Stomach (tissue), 9 donors: ENCODE measurements around the gene FAM120A. TPM values are rescaled to one million over a fixed set of nuclear protein-coding genes. Genes with fewer than 3 reads are reported as not detected.

Experiments used
- DNase-seq, 2 donors: peaks; one replicate each; pipeline versions ENCODE4 v3.0.0 to v3.0.0-alpha.2; 2013 to 2019
- H3K27ac ChIP-seq, 5 donors: fragments of 200-600 bp in 4 of 5; sonication (generic) in 4 of 5; one replicate each; pipeline ENCODE4 v1.5.1; 2013 to 2019; ENCODE audit warnings: mild to moderate bottlenecking in 1 of 5, moderate library complexity in 1 of 5
- H3K27me3 ChIP-seq, 3 donors: fragments of 200-600 bp; sonication (generic); one replicate each; pipeline ENCODE4 v1.5.1; 2017 to 2019; ENCODE audit warnings: mixed run types in 1 of 3
- H3K36me3 ChIP-seq, 4 donors: fragments of 200-600 bp; sonication (generic); 1 replicate in 3 of 4; 2 replicates in 1 of 4; pipeline ENCODE4 v1.5.1; 2016 to 2019
- H3K4me1 ChIP-seq, 4 donors: fragments of 200-600 bp; sonication (generic); one replicate each; pipeline ENCODE4 v1.5.1; 2016 to 2019
- H3K4me3 ChIP-seq, 4 donors: fragments of 200-600 bp; sonication (generic) in 3 of 4; one replicate each; pipeline ENCODE4 v1.5.1; 2016 to 2019; ENCODE audit warnings: mild to moderate bottlenecking in 1 of 4
- H3K9me3 ChIP-seq, 4 donors: fragments of 200-600 bp; sonication (generic); one replicate each; pipeline ENCODE4 v1.5.1; 2016 to 2019
- EP300 ChIP-seq: sonication (generic); formaldehyde crosslinking; IDR thresholded peaks from one replicate; pipeline ENCODE4 v1.6.1; 2017; ENCODE audit warnings: antibody characterized with exemption
- POLR2A ChIP-seq, 4 donors: fragments of 450-650 bp; IDR thresholded peaks; one replicate each; pipeline ENCODE4 v1.6.1; 2016; ENCODE audit warnings: antibody characterized with exemption in 4 of 4, control low read depth in 2 of 4, mild to moderate bottlenecking in 1 of 4, moderate library complexity in 1 of 4
- POLR2AphosphoS5 ChIP-seq, 3 donors: sonication (generic); formaldehyde crosslinking; IDR thresholded peaks; one replicate each; pipeline ENCODE4 v1.6.1; 2016; ENCODE audit warnings: antibody characterized with exemption in 3 of 3
- WGBS, 5 donors: extraction: QIAGEN DNeasy Blood & Tissue Kit in 3 of 5; methylation state at CpG; one replicate each; pipeline versions ENCODE4 v1.1.5 to v1.1.7; 2013 to 2018; 5-methylcytosine and 5-hydroxymethylcytosine counted together
- intact Hi-C: fragments of 100-400 bp; cut with DNase I; formaldehyde crosslinking; loops from one replicate; pipeline ENCODE4 v1.15.1; 2023; ENCODE audit warnings: low total_unique reads
- polyA plus RNA-seq, 3 donors: library from polyadenylated mRNA; stranded (reverse); fragments of 200-250 nt; gene quantifications; one replicate each; pipeline ENCODE4 v1.2.3, GENCODE V29; 2013
- total RNA-seq, 5 donors: library from RNA; depleted of rRNA; stranded (reverse); fragments of >200 nt; gene quantifications; one replicate each; pipeline versions ENCODE4 v1.1.0 to v1.2.3, GENCODE V29; 2014 to 2016
- TF ChIP-seq, protein P1 (sequence below), 7 experiments: fragments of 450-650 bp in 4 of 7; fragments of 200-600 bp in 3 of 7; sonication (generic) in 3 of 7; IDR thresholded peaks; one replicate each; pipeline ENCODE4 v1.5.1; 2016 to 2019; ENCODE audit warnings: antibody characterized with exemption in 7 of 7, control low read depth in 2 of 7, mild to moderate bottlenecking in 1 of 7
- donor health status: healthy with polysubstance abuse.
- donor health status: Bipolar disorder and iron deficiency.
- donor health status: healthy.

FAM120A gene
- total and polyA plus RNA-seq, 8 donors: 35.8 to 192 (median 92.1) TPM

DNA sequence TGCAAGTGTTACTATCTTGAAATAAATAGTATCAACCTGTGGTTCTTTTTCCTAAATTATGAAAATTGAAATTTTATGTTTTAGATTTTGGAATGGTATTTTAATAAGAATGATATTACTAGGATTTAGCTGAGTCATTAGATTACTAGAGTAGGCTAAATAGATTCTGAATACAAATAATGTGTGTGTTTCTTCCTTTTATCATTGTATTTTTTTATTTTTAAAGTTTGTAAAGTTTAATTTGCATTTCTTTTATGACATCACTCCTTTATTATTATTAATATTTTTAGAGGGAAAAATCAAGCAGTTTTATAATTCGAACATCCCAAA, 9.9 kb downstream of the FAM120A start:
- Histone ChIP-seq H3K27ac (no peak overlapping the region), H3K27me3 (no peaks in the 10 kb centered on the region), H3K4me3 (no peak overlapping the region), H3K36me3 (no peaks in the 10 kb centered on the region), H3K9me3 (no peaks in the 10 kb centered on the region), H3K4me1 (peaks cover 46 to 99% (median 77%) of the 10 kb centered on the region in 4 donors)
- TF ChIP-seq POLR2AphosphoS5 (IDR thresholded peaks at IDR 0.05) (no peak), EP300 (no peak), POLR2A (IDR thresholded peaks at IDR 0.05) (no peak)
- TF ChIP-seq, protein P1, sequence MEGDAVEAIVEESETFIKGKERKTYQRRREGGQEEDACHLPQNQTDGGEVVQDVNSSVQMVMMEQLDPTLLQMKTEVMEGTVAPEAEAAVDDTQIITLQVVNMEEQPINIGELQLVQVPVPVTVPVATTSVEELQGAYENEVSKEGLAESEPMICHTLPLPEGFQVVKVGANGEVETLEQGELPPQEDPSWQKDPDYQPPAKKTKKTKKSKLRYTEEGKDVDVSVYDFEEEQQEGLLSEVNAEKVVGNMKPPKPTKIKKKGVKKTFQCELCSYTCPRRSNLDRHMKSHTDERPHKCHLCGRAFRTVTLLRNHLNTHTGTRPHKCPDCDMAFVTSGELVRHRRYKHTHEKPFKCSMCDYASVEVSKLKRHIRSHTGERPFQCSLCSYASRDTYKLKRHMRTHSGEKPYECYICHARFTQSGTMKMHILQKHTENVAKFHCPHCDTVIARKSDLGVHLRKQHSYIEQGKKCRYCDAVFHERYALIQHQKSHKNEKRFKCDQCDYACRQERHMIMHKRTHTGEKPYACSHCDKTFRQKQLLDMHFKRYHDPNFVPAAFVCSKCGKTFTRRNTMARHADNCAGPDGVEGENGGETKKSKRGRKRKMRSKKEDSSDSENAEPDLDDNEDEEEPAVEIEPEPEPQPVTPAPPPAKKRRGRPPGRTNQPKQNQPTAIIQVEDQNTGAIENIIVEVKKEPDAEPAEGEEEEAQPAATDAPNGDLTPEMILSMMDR (IDR thresholded peaks at IDR 0.05): no peak
- no peak for DNase-seq
- intact Hi-C loops: no loop called here
- WGBS, 5 donors: 84 to 98% (median 96%) methylated on average over 1 of the region's 1 CpG

DNA sequence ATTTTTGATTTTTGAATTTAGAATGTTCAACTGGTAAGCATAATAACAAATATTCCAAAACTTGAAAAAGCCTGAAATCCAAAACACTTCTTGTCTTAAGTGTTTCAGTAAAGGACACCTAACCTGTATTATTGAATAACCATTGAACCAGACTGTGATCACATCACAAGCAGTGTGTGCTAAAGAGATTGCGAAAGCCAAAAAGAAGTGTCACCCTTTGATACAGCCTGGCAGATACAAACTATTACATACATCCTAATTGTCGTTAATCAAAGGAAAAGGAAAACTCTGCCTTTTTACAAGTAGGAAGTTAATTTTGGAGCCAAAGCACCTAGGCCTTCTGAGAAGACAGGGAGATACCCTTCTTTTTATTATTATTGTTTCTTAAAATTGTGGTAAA, 10.3 kb downstream of the FAM120A start:
- H3K4me1 ChIP-seq: peaks cover 48 to 99% (median 77%) of the 10 kb centered on the region in 4 donors
- intact Hi-C loops: no loop called here
- no peak for DNase-seq
- H3K36me3 ChIP-seq: no peaks in the 10 kb centered on the region
- TF ChIP-seq POLR2A (IDR thresholded peaks at IDR 0.05): no peak
- no peak for TF ChIP-seq EP300
- TF ChIP-seq POLR2AphosphoS5 (IDR thresholded peaks at IDR 0.05): no peak
- TF ChIP-seq, protein P1 (IDR thresholded peaks at IDR 0.05): no peak
- no peaks in the 10 kb centered on the region for H3K27me3 ChIP-seq
- H3K27ac ChIP-seq: peak overlapping the region in 1 of 5 donors; percentile 5
- no peak overlapping the region for H3K4me3 ChIP-seq
- no peaks in the 10 kb centered on the region for H3K9me3 ChIP-seq
- WGBS, 5 donors: 79 to 85% (median 81%) methylated on average over 2 of the region's 2 CpGs

DNA sequence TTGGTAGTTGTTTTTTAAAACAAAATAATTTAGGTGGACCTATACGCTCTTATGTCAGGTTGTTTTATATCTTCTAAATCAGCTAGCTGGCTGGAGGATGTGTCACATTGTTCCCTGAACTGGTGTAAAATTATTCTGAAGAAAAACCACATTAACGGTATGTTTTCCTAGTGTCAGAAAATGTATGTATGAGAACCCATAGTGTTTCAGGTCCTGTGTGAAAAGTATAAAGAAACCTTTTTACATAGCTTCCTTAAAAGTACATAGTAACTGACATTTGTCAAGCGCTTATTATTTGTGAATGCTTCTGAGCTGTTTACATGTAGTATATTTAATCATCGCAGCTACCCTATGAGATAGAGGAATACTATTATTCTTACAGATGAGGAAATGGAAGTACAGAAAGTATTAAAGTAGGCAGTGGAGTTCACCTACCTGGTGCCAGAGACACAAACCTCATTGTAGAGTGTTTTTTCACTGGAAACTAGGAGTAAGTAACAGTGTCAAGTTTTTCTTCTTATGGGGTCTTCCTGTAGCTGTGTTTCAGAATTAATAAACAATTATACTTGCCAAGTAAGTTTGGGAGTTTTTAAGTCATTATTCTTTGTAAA, 12.3 kb downstream of the FAM120A start:
- Histone ChIP-seq H3K9me3 (no peaks in the 10 kb centered on the region), H3K27me3 (no peaks in the 10 kb centered on the region), H3K36me3 (no peaks in the 10 kb centered on the region), H3K27ac (peak overlapping the region in 4 of 5 donors; percentile 73 to 89 (median 80)), H3K4me3 (no peak overlapping the region), H3K4me1 (peaks cover 58 to 99% (median 80%) of the 10 kb centered on the region in 4 donors)
- TF ChIP-seq, protein P1 (IDR thresholded peaks at IDR 0.05): no peak
- TF ChIP-seq POLR2AphosphoS5 (IDR thresholded peaks at IDR 0.05) (no peak), EP300 (no peak), POLR2A (IDR thresholded peaks at IDR 0.05) (no peak)
- intact Hi-C loops: no loop called here
- WGBS, 5 donors: 48 to 68% (median 65%) methylated on average over 4 of the region's 4 CpGs
- DNase-seq: no peak

DNA sequence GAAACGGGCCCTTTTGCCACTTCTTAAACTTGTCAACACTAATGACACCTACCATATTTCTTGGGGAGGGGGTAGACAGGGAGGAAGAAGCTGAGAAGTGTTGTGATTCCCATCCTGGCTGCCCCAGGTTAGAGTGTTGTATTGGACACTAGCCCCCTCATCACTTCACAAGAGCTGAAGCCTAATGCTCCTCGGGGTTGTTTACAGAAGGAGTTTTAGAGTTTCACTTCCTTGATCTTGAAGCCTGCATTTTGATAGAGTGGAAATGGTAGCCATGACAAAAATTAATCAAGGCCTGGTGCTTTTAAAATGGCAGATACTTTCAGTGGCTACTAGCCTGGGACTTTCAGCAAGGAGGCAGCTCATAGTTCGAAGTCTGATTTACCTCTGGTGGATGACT, 12.9 kb downstream of the FAM120A start:
- intact Hi-C loops: no loop called here
- peak in 1 of 2 donors; percentile 53 for DNase-seq

More for the DNA sequence above, 12.9 kb downstream of the FAM120A start:
- Histone ChIP-seq H3K4me3 (no peak overlapping the region), H3K27ac (peak overlapping the region; percentile 73 to 89 (median 76)), H3K4me1 (peaks cover 59 to 99% (median 81%) of the 10 kb centered on the region in 4 donors), H3K36me3 (no peaks in the 10 kb centered on the region), H3K9me3 (no peaks in the 10 kb centered on the region), H3K27me3 (no peaks in the 10 kb centered on the region)
- TF ChIP-seq POLR2AphosphoS5 (IDR thresholded peaks at IDR 0.05): peak in 1 of 3 donors; percentile 17
- TF ChIP-seq, protein P1 (IDR thresholded peaks at IDR 0.05): no peak
- 38 to 58% (median 44%) methylated on average over 3 of the region's 3 CpGs for WGBS, 5 donors
